GM12878 (cell line): Measurements from ENCODE around the gene HACE1.
"Not testable (repeated sequence)": the region's sequence is repeated elsewhere in the genome, so short reads cannot be mapped to it uniquely, and the experiment has no call there.

Experiments used
- CHD4 ChIP-seq: fragments of 200-600 bp; sonication (generic); IDR thresholded peaks from 2 replicates; pipeline ENCODE4 v1.6.1; 2016; ENCODE audit warnings: mild to moderate bottlenecking
- ESRRA ChIP-seq: IDR thresholded peaks from 2 replicates; pipeline ENCODE4 v1.6.1; 2012; ENCODE audit warnings: mild to moderate bottlenecking, low read length, improper control_type of control experiment
- TF ChIP-seq, protein P1 (sequence below), 3 experiments: IDR thresholded peaks in 2 of 3; conservative IDR thresholded peaks in 1 of 3; 2 replicates each; pipeline ENCODE4 v1.5.1; 2011; ENCODE audit warnings: low read depth in 3 of 3, low read length in 3 of 3, mild to moderate bottlenecking in 3 of 3, control low read depth in 2 of 3, moderate library complexity in 2 of 3, inconsistent platforms in 1 of 3, mixed read lengths in 1 of 3; ENCODE audit not compliant: control insufficient read depth in 2 of 3, insufficient read depth in 1 of 3; ENCODE audit errors: extremely low read depth in 1 of 3
- TF ChIP-seq, protein P2 (sequence below): IDR thresholded peaks from 2 replicates; pipeline ENCODE4 v1.6.1; 2012; ENCODE audit warnings: low read depth, low read length, improper control_type of control experiment

DNA sequence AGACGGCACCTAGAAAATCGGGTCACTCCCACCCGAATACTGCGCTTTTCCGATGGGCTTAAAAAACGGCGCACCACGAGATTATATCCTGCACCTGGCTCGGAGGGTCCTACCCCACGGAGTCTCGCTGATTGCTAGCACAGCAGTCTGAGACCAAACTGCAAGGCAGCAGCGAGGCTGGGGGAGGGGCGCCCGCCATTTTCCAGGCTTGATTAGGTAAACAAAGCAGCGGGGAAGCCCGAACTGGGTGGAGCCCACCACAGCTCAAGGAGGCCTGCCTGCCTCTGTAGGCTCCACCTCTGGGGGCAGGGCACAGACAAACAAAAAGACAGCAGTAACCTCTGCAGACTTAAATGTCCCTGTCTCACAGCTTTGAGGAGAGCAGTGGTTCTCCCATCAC, 122.2 kb downstream of the HACE1 start:
- TF ChIP-seq, protein P1, sequence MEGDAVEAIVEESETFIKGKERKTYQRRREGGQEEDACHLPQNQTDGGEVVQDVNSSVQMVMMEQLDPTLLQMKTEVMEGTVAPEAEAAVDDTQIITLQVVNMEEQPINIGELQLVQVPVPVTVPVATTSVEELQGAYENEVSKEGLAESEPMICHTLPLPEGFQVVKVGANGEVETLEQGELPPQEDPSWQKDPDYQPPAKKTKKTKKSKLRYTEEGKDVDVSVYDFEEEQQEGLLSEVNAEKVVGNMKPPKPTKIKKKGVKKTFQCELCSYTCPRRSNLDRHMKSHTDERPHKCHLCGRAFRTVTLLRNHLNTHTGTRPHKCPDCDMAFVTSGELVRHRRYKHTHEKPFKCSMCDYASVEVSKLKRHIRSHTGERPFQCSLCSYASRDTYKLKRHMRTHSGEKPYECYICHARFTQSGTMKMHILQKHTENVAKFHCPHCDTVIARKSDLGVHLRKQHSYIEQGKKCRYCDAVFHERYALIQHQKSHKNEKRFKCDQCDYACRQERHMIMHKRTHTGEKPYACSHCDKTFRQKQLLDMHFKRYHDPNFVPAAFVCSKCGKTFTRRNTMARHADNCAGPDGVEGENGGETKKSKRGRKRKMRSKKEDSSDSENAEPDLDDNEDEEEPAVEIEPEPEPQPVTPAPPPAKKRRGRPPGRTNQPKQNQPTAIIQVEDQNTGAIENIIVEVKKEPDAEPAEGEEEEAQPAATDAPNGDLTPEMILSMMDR (IDR thresholded peaks at IDR 0.05 in 2 of 3, conservative IDR thresholded peaks at IDR 0.05 in 1 of 3; ENCODE audit: control insufficient read depth in 2 of 3, extremely low read depth in 1 of 3, insufficient read depth in 1 of 3, low read depth in 3 of 3, low read length in 3 of 3), result not testable (repeated sequence)
- TF ChIP-seq, protein P2, sequence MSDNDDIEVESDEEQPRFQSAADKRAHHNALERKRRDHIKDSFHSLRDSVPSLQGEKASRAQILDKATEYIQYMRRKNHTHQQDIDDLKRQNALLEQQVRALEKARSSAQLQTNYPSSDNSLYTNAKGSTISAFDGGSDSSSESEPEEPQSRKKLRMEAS, result not testable (repeated sequence)
- not testable (repeated sequence) for TF ChIP-seq CHD4, ESRRA
